GM12878 (cell line): ENCODE data around the gene PIGL. TPM values are rescaled to one million over a fixed set of nuclear protein-coding genes. Genes with fewer than 3 reads are reported as not detected.

ENCODE experiments used
- ATAC-seq: fragments of 200-7000 bp; cut with Tn5 transposase; 3 replicates; pipeline ENCODE4 v1.9.1; 2020; ENCODE audit warnings: mild to moderate bottlenecking, moderate library complexity
- BruUV-seq: library from RNA; stranded (reverse); fragments of 400-500 nt; replicated peaks from 2 replicates; lab custom pipeline; 2021; lab: Mats Ljungman, UMichigan
- CTCF ChIA-PET: fragments of 300-600 bp; sonication (Branson Sonifier 250); formaldehyde crosslinking; extraction: SDS; loops from one replicate; lab custom pipeline; 2021; ENCODE audit warnings: inconsistent platforms; lab: Yijun Ruan, JAX
- POLR2A ChIA-PET: fragments of 350-600 bp; formaldehyde crosslinking; extraction: SDS; loops from one replicate; lab custom pipeline; 2021; ENCODE audit warnings: inconsistent platforms; lab: Charles Lee
- RAD21 ChIA-PET: fragments of 300-600 bp; sonication (Branson Sonifier 250); formaldehyde crosslinking; loops from one replicate; lab custom pipeline; 2023; ENCODE audit warnings: antibody characterized with exemption; ENCODE audit not compliant: unreplicated experiment; lab: Charles Lee
- SMC1A ChIA-PET: fragments of 300-600 bp; sonication (Branson Sonifier 250); formaldehyde crosslinking; loops from one replicate; lab custom pipeline; 2023; ENCODE audit not compliant: unreplicated experiment, uncharacterized antibody; lab: Charles Lee
- DNase-seq: peaks from one replicate; pipeline ENCODE4 v3.0.0-alpha.2; 2011; ENCODE audit warnings: low read depth, low spot score
- FAIRE-seq: peaks from 3 replicates; lab custom pipeline; 2011; peaks lifted over from hg19 to GRCh38; lab: Jason Lieb, UNC
- H2AFZ ChIP-seq: 2 replicates; pipeline ENCODE4 v1.6.0; 2011; ENCODE audit warnings: low read depth, low read length, control low read depth; ENCODE audit not compliant: control insufficient read depth
- H3K27ac ChIP-seq: 2 replicates; pipeline ENCODE4 v1.5.1; 2011; ENCODE audit warnings: control low read depth; ENCODE audit not compliant: control insufficient read depth, insufficient read depth
- H3K27me3 ChIP-seq, 2 experiments: replicated peaks in 1 of 2; 2 replicates each; pipeline versions ENCODE4 v1.6.0 to v1.6.1; 2011; ENCODE audit warnings: low read length in 1 of 2; ENCODE audit not compliant: control insufficient read depth in 2 of 2, insufficient read depth in 2 of 2
- H3K36me3 ChIP-seq, 2 experiments: 2 replicates each; pipeline ENCODE4 v1.5.1; 2011; ENCODE audit warnings: low read length in 1 of 2; ENCODE audit not compliant: control insufficient read depth in 2 of 2, insufficient read depth in 2 of 2
- H3K4me1 ChIP-seq: 2 replicates; pipeline ENCODE4 v1.6.1; 2011; ENCODE audit warnings: mild to moderate bottlenecking, low read length, moderate library complexity, mixed read lengths; ENCODE audit not compliant: control insufficient read depth, insufficient read depth
- H3K4me2 ChIP-seq: 2 replicates; pipeline ENCODE4 v1.6.0; 2011; ENCODE audit warnings: control low read depth; ENCODE audit not compliant: control insufficient read depth, insufficient read depth
- H3K4me3 ChIP-seq: fragments of 200-600 bp; sonication (generic); 2 replicates; pipeline ENCODE4 v1.5.1; 2016
- H3K79me2 ChIP-seq: 2 replicates; pipeline ENCODE4 v1.6.0; 2011; ENCODE audit warnings: low read length; ENCODE audit not compliant: control insufficient read depth, insufficient read depth
- H3K9ac ChIP-seq: 2 replicates; pipeline ENCODE4 v1.8.0; 2011; ENCODE audit warnings: low read length, control low read depth, mixed read lengths; ENCODE audit not compliant: control insufficient read depth, insufficient read depth
- H3K9me3 ChIP-seq: replicated peaks from 3 replicates; pipeline ENCODE4 v1.5.1; 2011; ENCODE audit warnings: mild to moderate bottlenecking, low read length; ENCODE audit not compliant: control insufficient read depth, insufficient read depth
- H4K20me1 ChIP-seq: 2 replicates; pipeline ENCODE4 v1.6.0; 2011; ENCODE audit not compliant: control insufficient read depth, insufficient read depth
- BCL3 ChIP-seq: IDR thresholded peaks from 2 replicates; pipeline ENCODE4 v1.6.1; 2011; ENCODE audit warnings: borderline replicate concordance, low read depth, mild to moderate bottlenecking, moderate library complexity, low read length; ENCODE audit not compliant: insufficient read depth, poor library complexity, severe bottlenecking
- BRCA1 ChIP-seq: IDR thresholded peaks from 2 replicates; pipeline ENCODE4 v1.6.1; 2011; ENCODE audit warnings: low read depth, low read length, improper control_type of control experiment
- CBFB ChIP-seq: IDR thresholded peaks from 2 replicates; pipeline ENCODE4 v1.6.1; 2016; ENCODE audit warnings: antibody characterized with exemption, low read depth
- CHD4 ChIP-seq: fragments of 200-600 bp; sonication (generic); IDR thresholded peaks from 2 replicates; pipeline ENCODE4 v1.6.1; 2016; ENCODE audit warnings: mild to moderate bottlenecking
- EED ChIP-seq: sonication (generic); IDR thresholded peaks from 2 replicates; pipeline ENCODE4 v1.6.1; 2016; ENCODE audit warnings: antibody characterized with exemption, low read depth
- EZH2 ChIP-seq: IDR thresholded peaks from 2 replicates; pipeline ENCODE4 v1.6.1; 2012; ENCODE audit warnings: low read depth, mild to moderate bottlenecking, control low read depth, inconsistent platforms, low read length, borderline replicate concordance; ENCODE audit not compliant: control insufficient read depth
- FOS ChIP-seq: IDR thresholded peaks from 3 replicates; pipeline ENCODE4 v1.6.1; 2011; ENCODE audit warnings: borderline replicate concordance; ENCODE audit not compliant: insufficient read length; ENCODE audit errors: extremely low read depth
- HCFC1 ChIP-seq: fragments of 150-350 bp; IDR thresholded peaks from 2 replicates; pipeline ENCODE4 v1.6.1; 2014; ENCODE audit warnings: low read length
- JUND ChIP-seq: IDR thresholded peaks from 2 replicates; pipeline ENCODE4 v1.6.1; 2012; ENCODE audit warnings: low read depth, mild to moderate bottlenecking, low read length, improper control_type of control experiment, moderate library complexity
- KAT2A ChIP-seq: conservative IDR thresholded peaks from 2 replicates; pipeline ENCODE4 v1.6.1; 2011; ENCODE audit warnings: low read depth, low read length; ENCODE audit not compliant: control insufficient read depth
- MEF2B ChIP-seq: fragments of 450-650 bp; IDR thresholded peaks from 2 replicates; pipeline ENCODE4 v1.6.1; 2018; ENCODE audit warnings: mild to moderate bottlenecking, moderate library complexity; ENCODE audit not compliant: partially characterized antibody, poor library complexity, severe bottlenecking
- MTA2 ChIP-seq: fragments of 450-650 bp; IDR thresholded peaks from 2 replicates; pipeline ENCODE4 v1.6.1; 2016; ENCODE audit warnings: low read depth, mild to moderate bottlenecking, moderate library complexity
- NBN ChIP-seq: fragments of 450-650 bp; IDR thresholded peaks from 2 replicates; pipeline ENCODE4 v1.6.1; 2016
- SPI1 ChIP-seq: IDR thresholded peaks from 2 replicates; pipeline ENCODE4 v1.6.1; 2011; ENCODE audit warnings: low read depth, mild to moderate bottlenecking, low read length, moderate library complexity, borderline replicate concordance; ENCODE audit not compliant: insufficient read depth
- USF2 ChIP-seq: IDR thresholded peaks from 2 replicates; pipeline ENCODE4 v1.6.1; 2011; ENCODE audit warnings: low read depth, low read length, improper control_type of control experiment, borderline replicate concordance
- ZBTB33 ChIP-seq: fragments of 450-650 bp; IDR thresholded peaks from 2 replicates; pipeline ENCODE4 v1.6.1; 2017; ENCODE audit warnings: mild to moderate bottlenecking
- ZNF622 ChIP-seq: fragments of 450-650 bp; IDR thresholded peaks from 2 replicates; pipeline ENCODE4 v1.6.1; 2017; ENCODE audit warnings: mild to moderate bottlenecking, inconsistent platforms
- WGBS: methylation state at CpG from one replicate; pipeline ENCODE4 v1.1.6; 2016; ENCODE audit warnings: low lambda C conversion rate; ENCODE audit not compliant: insufficient replicate concordance, insufficient coverage; ENCODE audit errors: missing lambda C conversion rate; 5-methylcytosine and 5-hydroxymethylcytosine counted together
- in situ Hi-C: fragments of 300-500 bp; cut with MboI; formaldehyde crosslinking; loops from 9 replicates; pipeline ENCODE4 v1.14.3; 2018; ENCODE audit warnings: mixed read lengths
- intact Hi-C: fragments of 100-400 bp; cut with micrococcal nuclease; formaldehyde crosslinking; loops from one replicate; pipeline ENCODE4 v1.14.2; 2022; ENCODE audit not compliant: unreplicated experiment
- polyA plus RNA-seq, 11 experiments: library from polyadenylated mRNA; depleted of rRNA in 4 of 11; unstranded in 6 of 11; stranded (reverse) in 5 of 11; fragments of >200 nt; fragmentation: Nextera tagmentation in 4 of 11; fragmentation: Illumina TruSeq in 1 of 11; extraction: Ambion mirVana in 4 of 11; extraction: Trizol in 1 of 11; gene quantifications; 1 replicate in 1 of 11; 2 replicates in 10 of 11; pipeline versions ENCODE4 v1.2.1 to v1.2.3, GENCODE V29; 2011 to 2016; ENCODE audit warnings: inconsistent platforms in 2 of 11, missing spikeins in 2 of 11, low read depth in 1 of 11
- total RNA-seq, 4 experiments: library from RNA; depleted of rRNA in 3 of 4; stranded (reverse); fragments of >200 nt in 3 of 4; fragmentation: Illumina TruSeq in 1 of 4; extraction: Trizol in 1 of 4; gene quantifications; 2 replicates each; pipeline versions ENCODE4 v1.2.1 to v1.2.3, GENCODE V29; 2013 to 2021

PIGL gene
- total and polyA plus RNA-seq, 10 of the 15 experiments (the other 5 are each of a cell fraction or from before 2014, with no cell fraction given) = 25.9 to 52.5 (median 30.2) TPM

- no peak overlapping the region for H3K9ac ChIP-seq
- no peaks in the 10 kb centered on the region for H3K27me3 ChIP-seq
- no peak for DNase-seq
- ChIA-PET RAD21 (no interaction called here), CTCF (interaction anchor here (0.6 to 4.0 kb wide), 7 partner anchors 8 to 73 kb away, joined by 3 to 18 read pairs (median 3); no protein-coding TSS in a partner anchor), POLR2A (interaction anchor here (0.6 kb wide), 1 partner anchor 73 kb away, joined by 10 read pairs; no protein-coding TSS in a partner anchor), SMC1A (interaction anchor here (1.2 to 1.3 kb wide), 3 partner anchors 10 to 18 kb away, joined by 3 to 7 read pairs (median 7); no protein-coding TSS in a partner anchor)
- no peaks in the 10 kb centered on the region for H3K4me1 ChIP-seq
- no peaks in the 10 kb centered on the region for H3K9me3 ChIP-seq
- no peak for ATAC-seq
- intact Hi-C loops (no loop called here), in situ Hi-C loops (no loop called here)
- no TSS peak for BruUV-seq
- no peaks in the 10 kb centered on the region for H3K79me2 ChIP-seq
- no peaks in the 10 kb centered on the region for H4K20me1 ChIP-seq
- no peaks in the 10 kb centered on the region for H3K36me3 ChIP-seq
- no peak overlapping the region for H3K4me3 ChIP-seq
- no peak for FAIRE-seq
- H3K27ac ChIP-seq = no peak overlapping the region
- H2AFZ ChIP-seq = no peak overlapping the region
- H3K4me2 ChIP-seq = no peak overlapping the region
- WGBS = 83% methylated on average over 7 of the region's 7 CpGs
- TF ChIP-seq SPI1 (no peak), MTA2 (no peak), FOS (no peak), EZH2 (no peak), ZBTB33 (no peak), JUND (no peak), USF2 (no peak), MEF2B (no peak), HCFC1 (no peak), KAT2A (no peak), BRCA1 (no peak), BCL3 (no peak), CBFB (no peak), EED (no peak), NBN (no peak), ZNF622 (no peak), CHD4 (no peak)
Observed at GRCh38 chr17:16313139-16314090, 96.4 kb downstream of the PIGL start.
